Measurements from ENCODE around the gene CCDC116. TPM values are rescaled to one million over a fixed set of nuclear protein-coding genes. Genes with fewer than 3 reads are reported as not detected.

Gene CCDC116
- polyA plus RNA-seq, 1 experiment, result 0.06 TPM

GRCh38 chr22:21684492-21685163, 52.1 kb downstream of the CCDC116 start:
- CTCF ChIA-PET, result no interaction called here
- no peaks in the 10 kb centered on the region; the same call in 1 of the 2 replicates for H3K9me3 ChIP-seq (ENCODE audit: control insufficient read depth, insufficient read depth, low read length)
- no peak overlapping the region for H3K4me3 ChIP-seq (ENCODE audit: low read depth, low read length)
- DNase-seq (ENCODE audit: low read depth, low spot score), result no peak
- H3K27me3 ChIP-seq (ENCODE audit: control insufficient read depth, insufficient read depth, low read length), result no peaks in the 10 kb centered on the region
- TF ChIP-seq, protein P1, sequence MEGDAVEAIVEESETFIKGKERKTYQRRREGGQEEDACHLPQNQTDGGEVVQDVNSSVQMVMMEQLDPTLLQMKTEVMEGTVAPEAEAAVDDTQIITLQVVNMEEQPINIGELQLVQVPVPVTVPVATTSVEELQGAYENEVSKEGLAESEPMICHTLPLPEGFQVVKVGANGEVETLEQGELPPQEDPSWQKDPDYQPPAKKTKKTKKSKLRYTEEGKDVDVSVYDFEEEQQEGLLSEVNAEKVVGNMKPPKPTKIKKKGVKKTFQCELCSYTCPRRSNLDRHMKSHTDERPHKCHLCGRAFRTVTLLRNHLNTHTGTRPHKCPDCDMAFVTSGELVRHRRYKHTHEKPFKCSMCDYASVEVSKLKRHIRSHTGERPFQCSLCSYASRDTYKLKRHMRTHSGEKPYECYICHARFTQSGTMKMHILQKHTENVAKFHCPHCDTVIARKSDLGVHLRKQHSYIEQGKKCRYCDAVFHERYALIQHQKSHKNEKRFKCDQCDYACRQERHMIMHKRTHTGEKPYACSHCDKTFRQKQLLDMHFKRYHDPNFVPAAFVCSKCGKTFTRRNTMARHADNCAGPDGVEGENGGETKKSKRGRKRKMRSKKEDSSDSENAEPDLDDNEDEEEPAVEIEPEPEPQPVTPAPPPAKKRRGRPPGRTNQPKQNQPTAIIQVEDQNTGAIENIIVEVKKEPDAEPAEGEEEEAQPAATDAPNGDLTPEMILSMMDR (IDR thresholded peaks at IDR 0.05; ENCODE audit: low read depth, low read length), result no peak
- POLR2A ChIA-PET, result no interaction called here
- no peak overlapping the region for H3K27ac ChIP-seq (ENCODE audit: low read depth, low read length)

GRCh38 chr22:21685164-21685513, 52.6 kb downstream of the CCDC116 start:
- no peaks in the 10 kb centered on the region; the same call in 1 of the 2 replicates for H3K9me3 ChIP-seq (ENCODE audit: control insufficient read depth, insufficient read depth, low read length)
- no peak overlapping the region for H3K27ac ChIP-seq (ENCODE audit: low read depth, low read length)
- H3K27me3 ChIP-seq (ENCODE audit: control insufficient read depth, insufficient read depth, low read length), result no peaks in the 10 kb centered on the region
- TF ChIP-seq, protein P1 (IDR thresholded peaks at IDR 0.05; ENCODE audit: low read depth, low read length), result no peak
- CTCF ChIA-PET, result no interaction called here
- POLR2A ChIA-PET, result no interaction called here
- no peak for DNase-seq (ENCODE audit: low read depth, low spot score)
- H3K4me3 ChIP-seq (ENCODE audit: low read depth, low read length), result no peak overlapping the region

DNA sequence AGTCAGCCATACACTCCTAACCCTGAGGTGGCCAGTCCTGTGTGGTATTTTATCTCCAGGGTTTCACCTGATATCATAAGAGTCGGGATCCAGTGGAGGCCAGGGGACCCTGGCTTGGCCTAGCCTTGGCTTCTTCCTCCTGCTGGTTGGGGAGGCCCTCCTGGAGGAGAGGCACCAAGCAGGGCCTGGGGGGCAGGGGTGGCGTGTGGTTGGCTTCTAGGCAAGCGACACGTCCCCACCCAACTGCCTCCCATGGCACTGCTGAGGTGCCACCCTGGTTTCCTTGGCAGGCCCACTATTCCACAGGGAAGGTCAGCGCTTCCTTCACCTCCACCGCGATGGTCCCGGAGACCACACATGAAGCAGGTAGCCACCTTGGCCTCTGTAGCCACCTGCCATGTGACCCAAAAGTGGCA, 53.6 kb downstream of the CCDC116 start:
- CTCF ChIA-PET, result no interaction called here
- H3K9me3 ChIP-seq (ENCODE audit: control insufficient read depth, insufficient read depth, low read length), result no peaks in the 10 kb centered on the region; the same call in 1 of the 2 replicates
- no peak for DNase-seq (ENCODE audit: low read depth, low spot score)
- H3K27ac ChIP-seq (ENCODE audit: low read depth, low read length), result no peak overlapping the region
- no peak overlapping the region for H3K4me3 ChIP-seq (ENCODE audit: low read depth, low read length)
- TF ChIP-seq, protein P1 (IDR thresholded peaks at IDR 0.05; ENCODE audit: low read depth, low read length), result no peak
- POLR2A ChIA-PET, result no interaction called here
- H3K27me3 ChIP-seq (ENCODE audit: control insufficient read depth, insufficient read depth, low read length), result no peaks in the 10 kb centered on the region

Small RNA genes lying within 50 kb of the gene (small RNA-seq; reads per million reads assigned to genes)
- gene MIR301B (ENCODE audit: insufficient read length, low read depth), result 227 reads per million, percentile 91 among the genes with 10 or more reads in this experiment

Other genes starting within 250 kb of the CCDC116 start
- gene RIMBP3B, start 249.0 kb upstream of the CCDC116 start, polyA plus RNA-seq (2011; rRNA removed), result 0.09 and 0.14 TPM in 2 replicates
- gene HIC2, start 215.4 kb upstream of the CCDC116 start, polyA plus RNA-seq (2011; rRNA removed), result 0.93 and 1.3 TPM in 2 replicates
- gene TMEM191C, start 165.4 kb upstream of the CCDC116 start, polyA plus RNA-seq (2011; rRNA removed), result 0.58 and 0.82 TPM in 2 replicates
- gene RIMBP3C, start 81.3 kb upstream of the CCDC116 start, polyA plus RNA-seq (2011; rRNA removed), result not detected in 2 replicates
- 72.7 and 77.2 TPM in 2 replicates for gene UBE2L3, start 65.0 kb upstream of the CCDC116 start, polyA plus RNA-seq (2011; rRNA removed)
- 9.0 and 12.2 TPM in 2 replicates for gene YDJC, start 2.7 kb upstream of the CCDC116 start, polyA plus RNA-seq (2011; rRNA removed)
- gene SDF2L1, start 9.5 kb downstream of the CCDC116 start, polyA plus RNA-seq (2011; rRNA removed), result 12.6 and 17.8 TPM in 2 replicates
- 40.6 and 48.6 TPM in 2 replicates for gene PPIL2, start 33.3 kb downstream of the CCDC116 start, polyA plus RNA-seq (2011; rRNA removed)
- gene YPEL1, start 103.0 kb downstream of the CCDC116 start, polyA plus RNA-seq (2011; rRNA removed), result 5.5 and 6.1 TPM in 2 replicates
- 152 and 154 TPM in 2 replicates for gene MAPK1, start 234.9 kb downstream of the CCDC116 start, polyA plus RNA-seq (2011; rRNA removed)